ENCODE measurements around the gene MACROD2.

MACROD2 gene

GRCh38 chr20:14972256-14972655, 976.9 kb downstream of the MACROD2 start:
- H3K27ac ChIP-seq (ENCODE audit: extremely low read depth, low read depth, low read length), result no peak overlapping the region
- ChIA-PET POLR2A (interaction anchor here (0.7 kb wide), 1 partner anchor 191 kb away, joined by 3 read pairs; no protein-coding TSS in a partner anchor), CTCF (no interaction called here)
- no peaks in the 10 kb centered on the region for H3K4me1 ChIP-seq (ENCODE audit: control insufficient read depth, insufficient read depth, low read length)
- H3K4me3 ChIP-seq (ENCODE audit: low read depth, low read length), result no peak overlapping the region
- no peak for TF ChIP-seq ZNF223 (tag by site-specific recombination; IDR thresholded peaks at IDR 0.05)
- no peaks in the 10 kb centered on the region for H3K9me3 ChIP-seq (ENCODE audit: control insufficient read depth, insufficient read depth, low read depth, low read length)
- no peaks in the 10 kb centered on the region for H3K36me3 ChIP-seq (ENCODE audit: control insufficient read depth in 2 of 2, insufficient read depth in 1 of 2, low read length in 2 of 2)

DNA sequence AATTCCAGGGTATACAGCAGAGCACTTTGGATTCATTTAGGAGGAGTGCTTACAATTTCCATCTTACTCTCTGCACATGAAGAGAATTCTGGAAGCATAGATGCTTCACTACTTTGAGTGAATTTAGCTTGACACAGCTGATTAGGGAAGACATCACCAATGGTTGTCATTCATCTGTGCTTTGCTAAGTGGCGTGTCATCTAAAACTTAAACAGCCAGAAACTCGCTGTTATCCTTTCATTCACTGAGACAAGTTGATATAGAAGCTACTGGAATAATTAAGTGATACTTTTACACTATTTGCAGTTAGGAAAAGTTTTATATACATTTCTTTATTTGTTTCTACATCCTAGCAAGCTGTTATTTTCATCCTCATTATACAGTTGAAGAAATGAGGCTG, 977.4 kb downstream of the MACROD2 start:
- Histone ChIP-seq H3K4me3 (ENCODE audit: low read depth, low read length) (no peak overlapping the region), H3K36me3 (ENCODE audit: control insufficient read depth in 2 of 2, insufficient read depth in 1 of 2, low read length in 2 of 2) (no peaks in the 10 kb centered on the region), H3K27ac (ENCODE audit: extremely low read depth, low read depth, low read length) (no peak overlapping the region), H3K4me1 (ENCODE audit: control insufficient read depth, insufficient read depth, low read length) (no peaks in the 10 kb centered on the region), H3K9me3 (ENCODE audit: control insufficient read depth, insufficient read depth, low read depth, low read length) (no peaks in the 10 kb centered on the region)
- ChIA-PET POLR2A (interaction anchor here (0.7 kb wide), 1 partner anchor 191 kb away, joined by 3 read pairs; no protein-coding TSS in a partner anchor), CTCF (no interaction called here)
- no peak for TF ChIP-seq ZNF211 (tag by site-specific recombination; IDR thresholded peaks at IDR 0.05; ENCODE audit: low read depth)
- TF ChIP-seq ZNF302 (tag by site-specific recombination; IDR thresholded peaks at IDR 0.05; ENCODE audit: low read depth), result no peak
- TF ChIP-seq, protein P1, sequence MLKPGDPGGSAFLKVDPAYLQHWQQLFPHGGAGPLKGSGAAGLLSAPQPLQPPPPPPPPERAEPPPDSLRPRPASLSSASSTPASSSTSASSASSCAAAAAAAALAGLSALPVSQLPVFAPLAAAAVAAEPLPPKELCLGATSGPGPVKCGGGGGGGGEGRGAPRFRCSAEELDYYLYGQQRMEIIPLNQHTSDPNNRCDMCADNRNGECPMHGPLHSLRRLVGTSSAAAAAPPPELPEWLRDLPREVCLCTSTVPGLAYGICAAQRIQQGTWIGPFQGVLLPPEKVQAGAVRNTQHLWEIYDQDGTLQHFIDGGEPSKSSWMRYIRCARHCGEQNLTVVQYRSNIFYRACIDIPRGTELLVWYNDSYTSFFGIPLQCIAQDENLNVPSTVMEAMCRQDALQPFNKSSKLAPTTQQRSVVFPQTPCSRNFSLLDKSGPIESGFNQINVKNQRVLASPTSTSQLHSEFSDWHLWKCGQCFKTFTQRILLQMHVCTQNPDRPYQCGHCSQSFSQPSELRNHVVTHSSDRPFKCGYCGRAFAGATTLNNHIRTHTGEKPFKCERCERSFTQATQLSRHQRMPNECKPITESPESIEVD (tag by site-specific recombination; IDR thresholded peaks at IDR 0.05), result no peak
- no peak for TF ChIP-seq ZNF776 (tag by site-specific recombination; IDR thresholded peaks at IDR 0.05; ENCODE audit: borderline replicate concordance)
- no peak for TF ChIP-seq ZBTB11 (tag by site-specific recombination; conservative IDR thresholded peaks at IDR 0.05; ENCODE audit: low read depth)
- TF ChIP-seq, protein P2, sequence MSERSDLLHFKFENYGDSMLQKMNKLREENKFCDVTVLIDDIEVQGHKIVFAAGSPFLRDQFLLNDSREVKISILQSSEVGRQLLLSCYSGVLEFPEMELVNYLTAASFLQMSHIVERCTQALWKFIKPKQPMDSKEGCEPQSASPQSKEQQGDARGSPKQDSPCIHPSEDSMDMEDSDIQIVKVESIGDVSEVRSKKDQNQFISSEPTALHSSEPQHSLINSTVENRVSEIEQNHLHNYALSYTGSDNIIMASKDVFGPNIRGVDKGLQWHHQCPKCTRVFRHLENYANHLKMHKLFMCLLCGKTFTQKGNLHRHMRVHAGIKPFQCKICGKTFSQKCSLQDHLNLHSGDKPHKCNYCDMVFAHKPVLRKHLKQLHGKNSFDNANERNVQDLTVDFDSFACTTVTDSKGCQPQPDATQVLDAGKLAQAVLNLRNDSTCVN (tag by site-specific recombination; optimal IDR thresholded peaks at IDR 0.05), result no peak
- TF ChIP-seq ZNF530 (tag by site-specific recombination; IDR thresholded peaks at IDR 0.05; ENCODE audit: low read depth), result no peak
- no peak for TF ChIP-seq ZNF26 (tag by site-specific recombination; IDR thresholded peaks at IDR 0.05)
- no peak for TF ChIP-seq ZNF623 (tag by site-specific recombination; IDR thresholded peaks at IDR 0.05)
- TF ChIP-seq ZNF48 (tag by site-specific recombination; IDR thresholded peaks at IDR 0.05), result no peak
- no peak for TF ChIP-seq ZSCAN30 (tag by site-specific recombination; IDR thresholded peaks at IDR 0.05)
- TF ChIP-seq ZBTB6 (tag by site-specific recombination; IDR thresholded peaks at IDR 0.05), result no peak
- no peak for TF ChIP-seq ZNF146 (tag by site-specific recombination; IDR thresholded peaks at IDR 0.05)
- no peak for TF ChIP-seq OSR2 (tag by site-specific recombination; IDR thresholded peaks at IDR 0.05)
- TF ChIP-seq ZNF174 (tag by site-specific recombination; IDR thresholded peaks at IDR 0.05), result no peak
- TF ChIP-seq ZNF404 (tag by site-specific recombination; IDR thresholded peaks at IDR 0.05), result no peak
- TF ChIP-seq SP2 (tag by site-specific recombination; IDR thresholded peaks at IDR 0.05), result no peak
